WTC11 (cell line): ENCODE results near the gene ICE2.

Source experiments
- KAT7 ChIP-seq: sonication (generic); formaldehyde crosslinking; IDR thresholded peaks from 2 replicates; pipeline ENCODE4 v1.8.1; 2023; ENCODE audit warnings: missing genetic modification reagents, mild to moderate bottlenecking, borderline replicate concordance
- MYBL2 ChIP-seq: sonication (generic); formaldehyde crosslinking; IDR thresholded peaks from 2 replicates; pipeline ENCODE4 v1.8.1; 2023; ENCODE audit warnings: mild to moderate bottlenecking, moderate library complexity, missing genetic modification reagents
- RELA ChIP-seq: sonication (generic); formaldehyde crosslinking; IDR thresholded peaks from 2 replicates; pipeline ENCODE4 v1.8.1; 2022; ENCODE audit warnings: missing genetic modification reagents, mild to moderate bottlenecking, borderline replicate concordance
- TF ChIP-seq, protein P1 (sequence below): fragments of 200-600 bp; IDR thresholded peaks from 2 replicates; pipeline ENCODE4 v1.8.0; 2022; ENCODE audit warnings: antibody characterized with exemption

DNA sequence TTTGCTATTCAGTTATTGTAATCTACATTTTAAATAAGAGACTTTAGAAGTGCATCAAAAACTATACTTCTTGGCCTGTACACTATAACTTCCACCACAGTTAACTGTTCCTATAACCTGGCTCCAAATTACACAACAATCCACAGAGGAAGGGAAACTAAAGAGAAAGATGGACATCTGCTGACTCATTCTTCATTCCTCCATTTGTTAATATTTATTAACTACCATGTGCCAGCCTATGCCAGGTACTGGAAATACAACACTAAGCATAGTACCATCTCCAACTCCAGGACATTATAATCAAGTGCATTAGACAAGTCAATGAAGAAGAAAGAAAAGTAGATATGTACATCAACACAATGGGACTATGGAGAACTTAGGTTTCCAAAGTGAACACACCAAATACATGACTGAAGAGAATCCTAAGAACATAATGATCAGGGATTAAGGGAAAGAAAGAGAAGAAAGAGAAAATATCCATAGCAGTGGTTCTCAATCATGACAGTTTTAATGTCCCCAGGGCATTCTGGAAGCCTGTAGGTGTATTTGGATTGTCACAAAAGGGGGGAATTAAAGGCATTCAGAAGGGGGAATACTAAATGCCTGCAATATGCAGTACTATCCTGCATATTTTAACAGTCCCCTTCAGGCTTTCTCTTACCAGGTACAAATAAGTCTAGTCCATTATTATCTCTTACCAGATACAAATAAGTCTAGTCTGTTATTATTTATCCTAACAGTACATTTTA is 8.9 kb downstream of the ICE2 start:
- TF ChIP-seq MYBL2 (CRISPR knock-in tag) (no peak), KAT7 (CRISPR knock-in tag) (no peak), RELA (no peak)
- TF ChIP-seq, protein P1, sequence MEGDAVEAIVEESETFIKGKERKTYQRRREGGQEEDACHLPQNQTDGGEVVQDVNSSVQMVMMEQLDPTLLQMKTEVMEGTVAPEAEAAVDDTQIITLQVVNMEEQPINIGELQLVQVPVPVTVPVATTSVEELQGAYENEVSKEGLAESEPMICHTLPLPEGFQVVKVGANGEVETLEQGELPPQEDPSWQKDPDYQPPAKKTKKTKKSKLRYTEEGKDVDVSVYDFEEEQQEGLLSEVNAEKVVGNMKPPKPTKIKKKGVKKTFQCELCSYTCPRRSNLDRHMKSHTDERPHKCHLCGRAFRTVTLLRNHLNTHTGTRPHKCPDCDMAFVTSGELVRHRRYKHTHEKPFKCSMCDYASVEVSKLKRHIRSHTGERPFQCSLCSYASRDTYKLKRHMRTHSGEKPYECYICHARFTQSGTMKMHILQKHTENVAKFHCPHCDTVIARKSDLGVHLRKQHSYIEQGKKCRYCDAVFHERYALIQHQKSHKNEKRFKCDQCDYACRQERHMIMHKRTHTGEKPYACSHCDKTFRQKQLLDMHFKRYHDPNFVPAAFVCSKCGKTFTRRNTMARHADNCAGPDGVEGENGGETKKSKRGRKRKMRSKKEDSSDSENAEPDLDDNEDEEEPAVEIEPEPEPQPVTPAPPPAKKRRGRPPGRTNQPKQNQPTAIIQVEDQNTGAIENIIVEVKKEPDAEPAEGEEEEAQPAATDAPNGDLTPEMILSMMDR, result no peak
